Measurements from ENCODE around the gene ERAP2. TPM values are rescaled to one million over a fixed set of nuclear protein-coding genes. Genes with fewer than 3 reads are reported as not detected.

The ERAP2 gene
- total RNA-seq, 1 donor from 2014 or later: not detected

- no peaks in the 10 kb centered on the region for H3K27me3 Mint-ChIP-seq
- H3K4me3 Mint-ChIP-seq (ENCODE audit: low read depth): no peak overlapping the region
- H3K4me1 Mint-ChIP-seq (ENCODE audit: low read depth): peaks cover 4% of the 10 kb centered on the region
- no peaks in the 10 kb centered on the region for H3K9me3 Mint-ChIP-seq (ENCODE audit: low read depth)
- TF ChIP-seq CTCF (IDR thresholded peaks at IDR 0.05; ENCODE audit: unreplicated experiment): no peak
- H3K27ac Mint-ChIP-seq: no peak overlapping the region
- no peak for DNase-seq (ENCODE audit: low spot score, unreplicated experiment)
- no peaks in the 10 kb centered on the region for H3K36me3 Mint-ChIP-seq (ENCODE audit: insufficient read depth)
Measured at GRCh38 chr5:96913233-96913632, 36.9 kb downstream of the ERAP2 start.

DNA sequence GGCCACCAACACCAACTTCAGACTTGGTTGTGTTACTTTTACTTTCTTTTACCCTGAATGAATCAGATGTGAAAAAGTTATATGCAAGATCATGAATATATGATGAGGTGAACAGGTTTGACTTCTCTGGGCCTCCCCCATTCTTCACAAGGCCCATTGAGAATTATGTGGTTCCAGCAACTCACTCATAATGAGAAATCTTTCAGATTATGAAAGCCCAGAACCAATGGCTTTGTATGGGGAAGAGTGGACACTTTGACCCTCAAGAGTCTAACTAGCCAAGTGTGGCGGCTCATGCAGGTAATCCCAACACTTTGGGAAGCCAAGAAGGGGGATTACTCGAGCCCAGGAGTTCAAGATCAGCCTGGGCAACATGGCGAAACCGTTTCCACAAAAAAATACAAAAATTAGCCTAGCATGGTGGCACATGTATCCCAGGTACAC lies 43.5 kb downstream of the ERAP2 start:
- no peaks in the 10 kb centered on the region for H3K9me3 Mint-ChIP-seq (ENCODE audit: low read depth)
- no peak for TF ChIP-seq CTCF (IDR thresholded peaks at IDR 0.05; ENCODE audit: unreplicated experiment)
- H3K4me3 Mint-ChIP-seq (ENCODE audit: low read depth): no peak overlapping the region
- no peaks in the 10 kb centered on the region for H3K36me3 Mint-ChIP-seq (ENCODE audit: insufficient read depth)
- H3K4me1 Mint-ChIP-seq (ENCODE audit: low read depth): no peaks in the 10 kb centered on the region
- H3K27ac Mint-ChIP-seq: no peak overlapping the region
- no peak for DNase-seq (ENCODE audit: low spot score, unreplicated experiment)
- H3K27me3 Mint-ChIP-seq: no peaks in the 10 kb centered on the region

- Mint-ChIP-seq H3K9me3 (ENCODE audit: low read depth) (no peaks in the 10 kb centered on the region), H3K4me1 (ENCODE audit: low read depth) (no peaks in the 10 kb centered on the region), H3K27me3 (no peaks in the 10 kb centered on the region), H3K4me3 (ENCODE audit: low read depth) (no peak overlapping the region), H3K36me3 (ENCODE audit: insufficient read depth) (no peaks in the 10 kb centered on the region), H3K27ac (no peak overlapping the region)
- DNase-seq (ENCODE audit: low spot score, unreplicated experiment): no peak
- TF ChIP-seq CTCF (IDR thresholded peaks at IDR 0.05; ENCODE audit: unreplicated experiment): no peak
Measured at GRCh38 chr5:96920744-96921355, 44.5 kb downstream of the ERAP2 start.

DNA sequence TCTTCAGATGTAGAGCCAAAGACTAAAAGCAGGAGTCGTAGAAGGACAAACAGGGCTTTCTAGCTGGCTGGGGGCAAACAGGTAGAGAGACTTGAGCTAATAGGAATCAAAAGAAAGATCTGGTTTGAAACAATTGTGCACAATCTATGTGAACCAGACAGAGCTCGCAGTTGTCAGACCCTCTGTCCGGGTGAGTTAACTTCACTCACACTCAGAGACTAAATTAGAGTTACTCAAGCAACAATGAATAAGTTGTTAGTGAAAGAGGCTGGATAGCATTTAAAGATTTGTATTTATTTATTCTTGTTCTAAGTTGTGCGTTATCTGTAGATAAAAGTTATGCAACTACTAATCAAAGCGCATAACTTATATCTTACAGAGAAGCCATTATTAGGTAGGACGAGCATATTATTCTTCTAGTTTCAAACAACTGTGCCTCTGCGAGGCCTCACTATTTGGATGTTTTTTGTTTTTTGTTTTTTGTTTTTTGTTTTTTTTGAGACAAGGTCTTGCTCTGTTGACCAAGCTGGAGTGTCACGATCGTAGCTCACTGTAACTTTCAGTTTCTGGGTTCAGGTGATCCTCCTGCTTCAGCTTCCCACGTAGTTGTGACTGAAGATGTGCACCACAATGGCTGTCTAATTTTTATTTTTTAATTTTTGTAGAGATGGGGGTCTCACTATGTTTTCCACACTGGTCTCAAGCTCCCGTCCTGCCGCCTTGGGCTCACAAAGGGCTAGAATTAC lies 46.4 kb downstream of the ERAP2 start:
- Mint-ChIP-seq H3K4me1 (ENCODE audit: low read depth) (no peaks in the 10 kb centered on the region), H3K27ac (no peak overlapping the region), H3K36me3 (ENCODE audit: insufficient read depth) (no peaks in the 10 kb centered on the region), H3K4me3 (ENCODE audit: low read depth) (no peak overlapping the region), H3K27me3 (no peaks in the 10 kb centered on the region), H3K9me3 (ENCODE audit: low read depth) (no peaks in the 10 kb centered on the region)
- DNase-seq (ENCODE audit: low spot score, unreplicated experiment): no peak
- TF ChIP-seq CTCF (IDR thresholded peaks at IDR 0.05; ENCODE audit: unreplicated experiment): no peak

DNA sequence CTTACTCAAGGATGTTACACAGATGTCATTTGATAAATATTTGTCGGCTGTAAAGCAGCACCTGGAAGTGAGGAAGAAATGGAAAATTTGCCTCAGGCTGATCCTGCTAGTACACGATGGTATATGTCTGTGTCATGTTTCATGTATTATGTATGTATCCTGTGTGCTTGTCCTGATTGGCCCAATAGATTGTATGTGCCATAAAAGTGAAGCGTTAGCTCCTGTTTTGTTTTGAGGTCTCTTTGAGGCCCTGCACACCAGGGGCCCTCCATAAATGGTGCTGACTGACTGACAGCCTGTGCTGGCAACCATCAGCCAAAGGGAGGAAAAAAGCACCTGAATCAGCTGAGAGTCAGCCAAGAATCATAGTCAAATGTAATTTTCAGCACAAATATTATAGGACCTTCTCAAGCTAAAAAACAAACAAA lies 47.7 kb downstream of the ERAP2 start:
- no peak for DNase-seq (ENCODE audit: low spot score, unreplicated experiment)
- Mint-ChIP-seq H3K27me3 (no peaks in the 10 kb centered on the region), H3K4me1 (ENCODE audit: low read depth) (no peaks in the 10 kb centered on the region), H3K27ac (no peak overlapping the region), H3K9me3 (ENCODE audit: low read depth) (no peaks in the 10 kb centered on the region), H3K36me3 (ENCODE audit: insufficient read depth) (no peaks in the 10 kb centered on the region), H3K4me3 (ENCODE audit: low read depth) (no peak overlapping the region)
- no peak for TF ChIP-seq CTCF (IDR thresholded peaks at IDR 0.05; ENCODE audit: unreplicated experiment)

Measured in progenitor cell of endocrine pancreas (in vitro differentiated cells).